HK-2 (cell line): ENCODE results near the gene GYS2.
A peak's percentile ranks its signal among the peaks of the same experiment; 100 is the strongest.

Source experiments
- DNase-seq: peaks from one replicate; pipeline ENCODE4 v3.0.0-alpha.2; 2018; ENCODE audit not compliant: unreplicated experiment

Gene GYS2

DNA sequence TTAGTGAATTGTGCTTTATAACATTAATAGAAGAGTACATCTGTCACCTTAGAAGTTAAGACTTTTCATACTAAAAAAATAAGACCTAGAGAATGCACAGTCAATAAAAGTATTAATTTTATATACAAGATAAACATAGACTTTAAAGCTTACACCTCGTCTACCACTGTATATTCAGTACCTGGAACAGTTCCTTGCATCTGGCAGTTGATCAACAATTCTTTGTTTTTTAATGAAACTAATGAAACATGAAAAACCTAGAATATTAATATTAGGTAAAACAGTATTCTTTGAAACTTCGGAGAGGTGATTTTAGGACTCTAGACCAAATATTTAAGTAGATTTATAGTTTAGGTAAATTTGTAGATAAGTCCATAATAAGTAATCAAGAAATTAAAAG lies 98.8 kb downstream of the GYS2 start:
- no peak for DNase-seq

DNA sequence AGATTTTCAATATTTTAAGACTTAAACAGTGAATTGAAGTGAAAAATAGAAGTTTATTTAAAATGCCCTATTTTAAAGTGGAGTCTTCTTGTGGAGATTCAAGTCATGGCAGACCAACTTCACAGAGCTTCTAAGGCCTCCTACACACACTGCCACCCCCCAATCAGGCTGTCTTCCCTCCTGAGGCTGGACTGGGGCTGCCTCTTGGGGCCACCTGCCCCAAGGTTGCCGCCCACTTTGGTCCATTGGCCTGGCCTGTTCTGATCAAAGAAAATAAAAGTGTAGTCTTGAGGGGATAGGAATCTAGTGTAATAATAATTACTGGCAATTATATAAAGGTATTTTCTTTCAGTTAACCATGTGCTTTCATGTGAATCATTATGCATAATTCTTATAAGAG lies 101.8 kb downstream of the GYS2 start:
- no peak for DNase-seq

- no peak for DNase-seq
Observed at GRCh38 chr12:21502164-21502496, 102.5 kb downstream of the GYS2 start.

GRCh38 chr12:21501258-21502163 lies 103.1 kb downstream of the GYS2 start, which contains the start of the genes GOLT1B and RECQL:
TSS of gene GOLT1B (plus strand) at chr12:21501789. CDS start at chr12:21501924, 135 bp downstream.
TSS of gene RECQL (minus strand) at chr12:21501635. CDS start at chr12:21499570, 2,065 bp downstream.
- DNase-seq = peak; percentile 92

DNA sequence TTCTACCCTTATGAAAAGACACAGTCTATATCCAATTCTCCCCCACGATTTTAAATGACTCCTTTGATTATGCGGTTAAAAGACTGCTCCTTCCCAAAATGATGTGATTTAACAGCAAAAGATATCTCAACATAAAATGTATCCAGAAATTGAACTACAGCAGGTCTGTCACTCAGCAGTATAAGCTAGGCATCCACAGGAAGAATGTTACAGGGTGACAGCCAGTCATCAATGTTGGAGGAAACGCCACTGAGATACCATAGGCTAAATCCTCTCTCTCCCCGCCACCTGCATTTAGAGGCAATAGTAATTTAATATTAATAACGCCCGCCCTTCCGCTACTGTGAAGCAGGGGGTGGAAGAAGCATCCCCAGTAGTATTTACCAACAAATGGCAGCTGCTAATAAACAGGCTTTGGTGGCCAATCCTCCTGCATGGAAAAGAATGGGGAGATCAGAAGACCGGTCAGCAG lies 103.8 kb downstream of the GYS2 start:
- no peak for DNase-seq

DNA sequence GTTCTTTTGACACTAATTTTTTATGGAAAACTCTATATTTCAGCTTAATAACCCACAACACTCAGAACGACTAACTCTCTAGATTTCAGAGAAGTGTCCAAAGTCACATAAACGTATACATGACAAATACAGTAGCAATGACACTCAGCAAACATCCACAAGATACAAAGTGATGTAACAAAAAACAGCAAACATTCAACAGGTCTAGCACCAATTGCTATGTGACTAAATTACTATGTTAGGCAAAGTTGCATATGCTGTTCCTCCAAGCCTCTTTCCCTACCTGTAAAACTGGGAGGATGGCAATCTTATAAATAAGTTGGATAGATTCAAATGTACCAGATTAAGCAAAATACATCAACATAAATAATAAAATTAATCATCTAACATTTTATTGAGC lies 104.9 kb downstream of the GYS2 start:
- DNase-seq = no peak
